NCI-H446 treated with DMSO at 0.1 percent for 48 hours (cell line): ENCODE data around the gene ADM.
A peak's percentile ranks its signal among the peaks of the same experiment; 100 is the strongest.

Experiments
- DNase-seq: peaks from one replicate; lab custom pipeline; 2025; lab: John Stamatoyannopoulos, UW

The ADM gene

GRCh38 chr11:10291801-10292638, 12.9 kb upstream of the ADM start:
- no peak for DNase-seq

GRCh38 chr11:10293423-10294289, 11.2 kb upstream of the ADM start, which contains the start of gene SBF2:
Gene SBF2 (minus strand): TSS chr11:10294219. CDS start chr11:10294069, 150 bp downstream.
- peak; percentile 48 for DNase-seq

- DNase-seq, result no peak
These were observed 10.5 kb upstream of the ADM start for GRCh38 chr11:10294290-10294953.

- DNase-seq, result no peak
These were observed 9.6 kb upstream of the ADM start for GRCh38 chr11:10295064-10295901.

GRCh38 chr11:10298342-10298741, 6.5 kb upstream of the ADM start:
- no peak for DNase-seq

GRCh38 chr11:10301656-10302358, 3.1 kb upstream of the ADM start:
- DNase-seq, result no peak

- no peak for DNase-seq
These were observed 2.5 kb upstream of the ADM start for GRCh38 chr11:10302359-10302743.

- no peak for DNase-seq
These were observed 1.9 kb upstream of the ADM start for GRCh38 chr11:10302744-10303557.

GRCh38 chr11:10303558-10304363, 1.1 kb upstream of the ADM start:
- DNase-seq, result no peak

GRCh38 chr11:10305262-10305963, 540 bp downstream of the ADM start:
- DNase-seq, result no peak

- no peak for DNase-seq
These were observed 1.4 kb downstream of the ADM start for GRCh38 chr11:10305964-10306918.

GRCh38 chr11:10307022-10307399, 2.1 kb downstream of the ADM start:
- no peak for DNase-seq

GRCh38 chr11:10307400-10308200, 2.7 kb downstream of the ADM start:
- DNase-seq, result peak; percentile 66

- DNase-seq, result no peak
These were observed 3.5 kb downstream of the ADM start for GRCh38 chr11:10308201-10308954.

- DNase-seq, result no peak
These were observed 4.6 kb downstream of the ADM start for GRCh38 chr11:10309163-10310093.
